Loucy (cell line): ENCODE data around the gene BANP.

Experiments used
- EZH2phosphoT487 ChIP-seq: fragments of 200-600 bp; IDR thresholded peaks from 2 replicates; pipeline ENCODE4 v1.6.1; 2018; ENCODE audit warnings: antibody characterized with exemption, mild to moderate bottlenecking, moderate library complexity, borderline replicate concordance
- TF ChIP-seq, protein P1 (sequence below): fragments of 200-600 bp; sonication (generic); conservative IDR thresholded peaks from 2 replicates; pipeline ENCODE4 v1.5.1; 2014; ENCODE audit warnings: mild to moderate bottlenecking, antibody characterized with exemption, low read length

DNA sequence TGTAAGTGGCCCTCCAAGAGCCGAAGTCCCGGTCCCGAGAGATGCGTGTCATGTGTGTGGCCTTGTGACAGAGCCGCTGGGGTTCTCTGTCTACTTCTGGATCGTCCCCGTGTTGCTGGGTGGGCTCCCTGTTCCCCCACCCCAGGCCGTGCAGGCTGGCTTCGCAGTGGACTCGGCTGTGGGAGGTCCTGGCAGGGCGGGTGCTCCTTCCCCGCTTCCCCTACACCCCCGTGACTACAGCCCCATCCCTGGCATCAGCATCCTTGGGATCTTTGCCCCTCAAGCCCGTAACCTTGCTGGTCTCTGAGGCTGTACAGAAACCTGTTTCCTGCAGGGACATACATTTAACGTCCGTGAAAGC lies 136.3 kb downstream of the BANP start:
- TF ChIP-seq, protein P1, sequence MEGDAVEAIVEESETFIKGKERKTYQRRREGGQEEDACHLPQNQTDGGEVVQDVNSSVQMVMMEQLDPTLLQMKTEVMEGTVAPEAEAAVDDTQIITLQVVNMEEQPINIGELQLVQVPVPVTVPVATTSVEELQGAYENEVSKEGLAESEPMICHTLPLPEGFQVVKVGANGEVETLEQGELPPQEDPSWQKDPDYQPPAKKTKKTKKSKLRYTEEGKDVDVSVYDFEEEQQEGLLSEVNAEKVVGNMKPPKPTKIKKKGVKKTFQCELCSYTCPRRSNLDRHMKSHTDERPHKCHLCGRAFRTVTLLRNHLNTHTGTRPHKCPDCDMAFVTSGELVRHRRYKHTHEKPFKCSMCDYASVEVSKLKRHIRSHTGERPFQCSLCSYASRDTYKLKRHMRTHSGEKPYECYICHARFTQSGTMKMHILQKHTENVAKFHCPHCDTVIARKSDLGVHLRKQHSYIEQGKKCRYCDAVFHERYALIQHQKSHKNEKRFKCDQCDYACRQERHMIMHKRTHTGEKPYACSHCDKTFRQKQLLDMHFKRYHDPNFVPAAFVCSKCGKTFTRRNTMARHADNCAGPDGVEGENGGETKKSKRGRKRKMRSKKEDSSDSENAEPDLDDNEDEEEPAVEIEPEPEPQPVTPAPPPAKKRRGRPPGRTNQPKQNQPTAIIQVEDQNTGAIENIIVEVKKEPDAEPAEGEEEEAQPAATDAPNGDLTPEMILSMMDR, result no peak
- no peak for TF ChIP-seq EZH2phosphoT487
